ENCODE measurements around the gene GPC2. TPM values are rescaled to one million over a fixed set of nuclear protein-coding genes. Genes with fewer than 3 reads are reported as not detected.
"Not testable (repeated sequence)": the region's sequence is repeated elsewhere in the genome, so short reads cannot be mapped to it uniquely, and the experiment has no call there.

Gene GPC2
- polyA plus RNA-seq, 6 donors from 2014 or later = 0.18 to 0.84 (median 0.28) TPM; not detected in 2

DNA sequence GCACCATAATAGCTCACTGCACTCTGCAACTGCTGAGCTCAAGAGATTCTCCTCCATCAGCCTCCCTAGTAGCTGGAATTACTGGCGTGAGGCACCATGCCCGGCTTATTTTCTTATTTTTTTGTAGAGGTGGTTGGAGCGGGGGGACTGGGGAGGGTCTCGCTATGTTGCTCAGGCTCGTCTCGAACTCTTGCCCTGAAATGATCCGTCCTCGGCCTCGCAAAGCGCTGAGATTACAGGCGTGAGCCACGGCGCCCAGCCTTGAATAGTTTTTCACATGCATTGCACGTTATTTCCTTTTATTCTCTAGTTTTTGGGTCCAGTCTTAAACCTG, 29.0 kb downstream of the GPC2 start:
- Mint-ChIP-seq H3K4me1 (peaks cover 25 to 45% (median 37%) of the 10 kb centered on the region in 3 donors), H3K36me3 (peaks cover 5 to 8% of the 10 kb centered on the region in 2 donors), H3K4me3 (peak overlapping the region; percentile 87 to 100 (median 97)), H3K27me3 (no peaks in the 10 kb centered on the region), H3K9me3 (no peaks in the 10 kb centered on the region), H3K27ac (peak overlapping the region; percentile 94 to 98 (median 96))
- ATAC-seq (ENCODE audit: low read depth in 2 of 2) (peak; percentile 0 to 5), DNase-seq (no peak)

DNA sequence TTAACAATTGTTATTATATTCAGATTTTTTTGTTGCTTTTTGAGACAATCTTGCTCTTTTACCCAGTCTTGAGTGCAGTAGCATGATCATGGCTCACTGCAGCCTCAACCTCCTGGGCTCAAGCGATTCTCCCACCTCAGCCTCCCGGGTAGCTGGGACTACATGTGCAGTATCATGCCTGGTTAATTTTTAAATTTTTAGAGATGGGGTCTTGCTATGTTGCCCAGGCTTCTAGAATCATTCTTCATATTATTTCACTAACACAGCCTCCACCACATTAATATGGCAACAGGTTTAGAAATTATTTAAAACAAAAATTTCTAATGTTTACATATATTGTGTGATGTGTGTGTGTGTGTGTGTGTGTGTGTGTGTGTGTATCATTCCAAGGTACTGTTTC, 29.9 kb downstream of the GPC2 start:
- Mint-ChIP-seq H3K36me3 (peaks cover under 1 to 2% of the 10 kb centered on the region in 2 donors), H3K9me3 (no peaks in the 10 kb centered on the region), H3K27me3 (no peaks in the 10 kb centered on the region), H3K4me1 (peaks cover 20 to 36% (median 28%) of the 10 kb centered on the region in 3 donors), H3K4me3 (peak overlapping the region in 1 of 8 donors; percentile 91), H3K27ac (peak overlapping the region in 2 of 6 donors; percentile 50 to 95)
- DNase-seq (no peak), ATAC-seq (ENCODE audit: low read depth in 2 of 2) (no peak)

DNA sequence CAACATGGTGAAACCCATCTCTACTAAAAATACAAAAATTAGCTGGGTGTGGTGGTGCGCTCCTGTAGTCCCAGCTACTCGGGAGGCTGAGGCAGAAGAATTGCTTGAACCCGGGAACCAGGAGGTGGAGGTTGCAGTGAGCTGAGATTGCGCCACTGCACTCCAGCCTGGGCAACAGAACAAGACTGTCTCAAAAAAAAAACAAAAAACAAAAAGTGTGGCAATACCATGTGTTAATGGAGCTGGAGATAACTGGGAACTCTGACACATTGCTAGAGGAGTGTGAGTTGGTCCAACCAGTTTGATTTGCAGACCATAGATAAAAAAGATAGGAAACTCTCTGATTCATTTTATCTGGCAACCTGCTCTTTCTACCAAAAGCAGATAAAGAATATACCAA, 30.8 kb downstream of the GPC2 start:
- H3K27me3 Mint-ChIP-seq; ATAC-seq (ENCODE audit: low read depth in 2 of 2); DNase-seq; H3K9me3 Mint-ChIP-seq; H3K27ac Mint-ChIP-seq; H3K36me3 Mint-ChIP-seq: not testable (repeated sequence)
- Mint-ChIP-seq H3K4me1 (peaks cover 18 to 33% (median 23%) of the 10 kb centered on the region in 3 donors), H3K4me3 (peak overlapping the region in 1 of 8 donors; percentile 14)

DNA sequence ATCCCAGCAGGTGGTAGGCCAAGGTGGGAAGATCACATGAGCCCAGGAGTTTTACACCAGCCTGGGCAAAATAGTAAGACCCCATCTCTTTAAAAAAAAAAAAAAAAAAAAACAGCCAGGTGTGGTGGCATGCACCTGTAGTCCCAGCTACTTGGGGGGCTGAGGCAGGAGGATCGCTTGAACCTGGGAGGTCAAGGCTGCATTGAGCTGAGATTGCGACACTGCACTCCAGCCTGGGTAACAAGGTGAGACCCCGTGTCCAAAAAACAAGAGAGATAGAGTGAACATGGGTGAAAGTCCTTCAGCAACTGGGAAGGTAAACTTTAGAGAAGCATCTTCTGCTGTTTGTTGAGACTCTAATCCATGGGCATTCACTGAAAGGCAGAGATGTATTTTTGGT, 34.7 kb downstream of the GPC2 start:
- Mint-ChIP-seq H3K36me3 (no peaks in the 10 kb centered on the region), H3K27ac (no peak overlapping the region), H3K4me1 (peaks cover 3 to 27% (median 17%) of the 10 kb centered on the region in 3 donors), H3K9me3 (no peaks in the 10 kb centered on the region), H3K27me3 (no peaks in the 10 kb centered on the region), H3K4me3 (no peak overlapping the region)
- DNase-seq = no peak
- ATAC-seq (ENCODE audit: low read depth in 2 of 2) = no peak

DNA sequence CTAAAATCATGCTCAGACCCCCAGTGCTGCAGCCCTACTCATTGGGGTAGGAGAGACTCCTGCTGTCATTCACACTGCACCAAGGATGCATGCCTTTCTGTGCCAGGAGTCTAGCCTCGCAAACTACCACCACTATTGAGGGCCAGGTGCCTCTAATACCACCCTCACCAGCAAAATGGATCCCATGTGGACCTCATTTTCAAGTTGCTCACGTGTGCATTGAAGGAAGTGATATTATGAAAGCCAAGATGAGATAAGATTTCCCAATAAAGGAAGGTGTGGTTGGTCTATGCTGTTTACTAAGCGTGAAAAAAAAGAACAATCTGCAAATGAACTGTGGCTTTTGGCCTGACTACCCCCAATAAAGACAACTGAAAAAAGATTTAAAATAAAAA, 35.6 kb downstream of the GPC2 start:
- no peak for DNase-seq
- Mint-ChIP-seq H3K9me3 (no peaks in the 10 kb centered on the region), H3K4me3 (no peak overlapping the region), H3K27me3 (no peaks in the 10 kb centered on the region), H3K4me1 (peaks cover 3 to 30% (median 18%) of the 10 kb centered on the region in 3 donors), H3K36me3 (no peaks in the 10 kb centered on the region), H3K27ac (peak overlapping the region in 1 of 6 donors; percentile 58)
- no peak for ATAC-seq (ENCODE audit: low read depth in 2 of 2)

DNA sequence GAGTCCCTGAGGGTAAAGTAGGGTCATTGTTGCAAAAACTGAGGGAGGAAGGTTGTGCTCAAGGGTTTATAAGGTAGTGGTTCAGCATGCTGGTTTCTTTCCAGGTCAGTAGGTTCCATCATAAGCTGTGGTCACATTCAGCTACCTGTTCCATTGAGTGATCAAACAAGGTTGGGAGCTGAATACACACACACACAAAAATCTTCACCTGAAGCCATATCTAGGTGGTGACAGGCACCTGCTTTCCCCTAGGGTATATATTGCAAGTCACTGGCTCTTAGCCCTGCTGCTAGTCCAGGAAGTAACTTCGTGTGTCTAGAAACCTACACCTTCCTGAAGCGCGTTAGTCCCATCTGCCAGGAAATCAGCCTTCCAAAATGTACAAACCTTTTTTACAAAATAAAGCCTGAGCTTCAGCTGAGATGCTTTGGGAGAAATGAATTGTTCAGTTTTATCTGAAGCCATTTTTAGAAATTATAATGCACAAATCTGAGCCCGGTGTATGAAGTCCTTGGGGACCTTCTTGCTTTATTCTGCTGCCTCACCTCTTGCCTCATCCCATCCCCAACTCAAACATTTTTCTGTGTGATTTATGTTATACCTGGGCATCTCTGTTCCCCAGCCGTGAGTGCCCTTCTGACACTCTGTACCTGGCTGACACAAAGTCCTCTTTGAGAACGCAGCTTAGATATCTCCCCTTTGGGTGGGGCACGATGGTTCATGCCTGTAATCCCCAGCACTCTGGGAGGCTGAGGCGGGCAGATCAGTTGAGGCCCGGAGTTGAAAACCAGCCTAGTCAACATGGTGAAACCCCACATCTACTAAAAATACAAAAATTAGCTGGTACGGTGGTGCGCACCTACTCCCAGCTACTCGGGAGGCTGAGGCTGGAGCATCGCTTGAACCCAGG, 39.1 kb downstream of the GPC2 start:
- ATAC-seq (ENCODE audit: low read depth in 2 of 2) = peak; percentile 77 to 81
- no peak for DNase-seq
- Mint-ChIP-seq H3K27ac (peak overlapping the region in 4 of 6 donors; percentile 70 to 96 (median 85)), H3K27me3 (no peaks in the 10 kb centered on the region), H3K36me3 (no peaks in the 10 kb centered on the region), H3K4me1 (peaks cover 3 to 30% (median 18%) of the 10 kb centered on the region in 3 donors), H3K4me3 (peak overlapping the region; percentile 7 to 82 (median 54)), H3K9me3 (no peaks in the 10 kb centered on the region)

DNA sequence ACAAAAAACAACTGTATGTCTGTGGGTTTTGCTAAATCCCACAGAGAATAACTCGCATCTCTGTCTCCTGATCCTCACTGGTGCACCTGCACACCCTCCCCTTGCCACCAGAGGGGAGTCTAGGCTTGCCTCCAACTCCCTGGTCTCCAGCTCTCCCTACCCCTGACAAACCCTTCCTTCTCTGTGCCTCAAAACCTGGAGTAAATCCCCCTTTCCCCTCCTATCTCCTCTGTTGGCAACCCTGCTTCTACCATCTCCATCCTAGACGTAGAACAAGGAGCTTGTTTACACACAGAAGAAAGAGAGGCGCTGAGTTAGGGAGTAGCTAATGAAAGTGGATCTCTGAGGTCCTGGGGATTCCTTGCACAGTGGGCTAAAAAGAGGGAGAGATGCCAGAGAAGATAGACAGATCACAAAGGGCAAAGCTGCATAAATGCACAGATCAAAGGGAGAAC, 44.5 kb downstream of the GPC2 start:
- H3K27ac Mint-ChIP-seq = peak overlapping the region in 4 of 6 donors; percentile 9 to 93 (median 76)
- no peaks in the 10 kb centered on the region for H3K27me3 Mint-ChIP-seq
- peak; percentile 63 for DNase-seq
- peak; percentile 79 to 81 for ATAC-seq (ENCODE audit: low read depth in 2 of 2)
- H3K4me3 Mint-ChIP-seq = peak overlapping the region in 3 of 8 donors; percentile 25 to 51 (median 37)
- no peaks in the 10 kb centered on the region for H3K36me3 Mint-ChIP-seq
- no peaks in the 10 kb centered on the region for H3K9me3 Mint-ChIP-seq
- peaks cover 15 to 30% (median 28%) of the 10 kb centered on the region in 3 donors for H3K4me1 Mint-ChIP-seq

DNA sequence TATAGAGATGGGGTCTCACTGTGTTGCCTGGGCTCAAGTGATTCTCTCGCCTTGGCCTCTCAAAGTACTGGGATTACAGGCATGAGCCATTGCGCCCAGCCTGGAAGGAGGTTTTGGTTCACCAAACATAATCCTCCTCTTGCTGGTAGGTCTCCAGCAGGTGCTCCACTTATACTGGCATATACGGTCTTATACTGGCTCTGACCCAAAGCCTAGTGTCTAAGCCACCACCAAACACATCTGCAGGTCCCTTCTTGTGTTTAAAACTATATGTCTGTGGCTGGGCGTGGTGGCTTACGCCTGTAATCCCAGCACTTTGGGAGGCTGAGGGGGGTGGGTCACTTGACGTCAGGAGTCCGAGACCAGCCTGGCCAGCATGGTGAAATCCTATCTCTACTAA, 45.1 kb downstream of the GPC2 start:
- Mint-ChIP-seq H3K27ac (peak overlapping the region in 3 of 6 donors; percentile 67 to 84 (median 81)), H3K27me3 (no peaks in the 10 kb centered on the region), H3K4me1 (peaks cover 15 to 25% (median 25%) of the 10 kb centered on the region in 3 donors), H3K36me3 (no peaks in the 10 kb centered on the region), H3K4me3 (peak overlapping the region in 1 of 8 donors; percentile 51), H3K9me3 (no peaks in the 10 kb centered on the region)
- DNase-seq = no peak
- ATAC-seq (ENCODE audit: low read depth in 2 of 2) = no peak

DNA sequence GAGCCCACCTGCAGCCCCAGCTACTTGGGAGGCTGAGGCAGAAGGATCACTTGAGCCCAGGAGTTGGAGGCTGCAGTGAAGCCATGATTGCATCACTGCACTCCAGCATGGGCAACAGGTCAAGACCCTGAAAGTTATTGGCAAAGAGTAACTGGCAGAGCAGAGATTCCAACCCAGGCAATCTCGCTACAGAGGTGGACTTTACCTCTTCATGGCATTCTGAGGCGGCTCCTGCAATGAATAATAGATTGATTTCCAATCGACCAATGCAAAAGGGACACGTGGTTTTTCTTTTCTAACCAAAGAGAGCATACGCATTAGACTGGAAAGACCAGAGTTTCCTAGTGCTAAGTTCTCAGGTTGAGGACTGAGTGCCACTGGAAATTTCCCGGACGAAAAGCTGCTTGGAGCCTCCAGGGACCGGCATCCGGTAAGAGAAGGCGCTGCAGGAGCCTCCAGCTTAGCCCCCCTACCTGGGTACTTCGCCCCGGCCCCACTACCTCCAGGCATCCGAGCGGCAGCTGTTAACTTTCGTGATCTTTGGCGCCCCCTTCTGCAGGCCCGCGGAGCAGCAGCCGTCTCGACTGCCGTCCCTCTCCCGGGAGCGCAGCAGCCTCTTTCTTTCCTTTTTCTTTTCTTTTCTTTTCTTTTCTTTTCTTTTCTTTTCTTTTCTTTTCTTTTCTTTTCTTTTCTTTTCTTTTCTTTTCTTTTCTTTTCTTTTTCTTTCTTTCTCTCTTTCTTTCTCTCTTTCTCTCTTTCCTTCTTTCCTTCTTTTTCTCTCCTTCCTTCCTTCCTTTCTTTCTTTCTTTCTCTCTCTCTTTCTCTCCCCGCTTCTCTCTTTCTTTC, 46.4 kb downstream of the GPC2 start:
- H3K9me3 Mint-ChIP-seq = no peaks in the 10 kb centered on the region
- peak overlapping the region in 2 of 8 donors; percentile 48 to 73 for H3K4me3 Mint-ChIP-seq
- no peaks in the 10 kb centered on the region for H3K27me3 Mint-ChIP-seq
- DNase-seq = peak; percentile 77
- peak overlapping the region in 1 of 6 donors; percentile 84 for H3K27ac Mint-ChIP-seq
- ATAC-seq (ENCODE audit: low read depth in 2 of 2) = no peak
- H3K36me3 Mint-ChIP-seq = no peaks in the 10 kb centered on the region
- peaks cover 15 to 38% (median 38%) of the 10 kb centered on the region in 3 donors for H3K4me1 Mint-ChIP-seq

DNA sequence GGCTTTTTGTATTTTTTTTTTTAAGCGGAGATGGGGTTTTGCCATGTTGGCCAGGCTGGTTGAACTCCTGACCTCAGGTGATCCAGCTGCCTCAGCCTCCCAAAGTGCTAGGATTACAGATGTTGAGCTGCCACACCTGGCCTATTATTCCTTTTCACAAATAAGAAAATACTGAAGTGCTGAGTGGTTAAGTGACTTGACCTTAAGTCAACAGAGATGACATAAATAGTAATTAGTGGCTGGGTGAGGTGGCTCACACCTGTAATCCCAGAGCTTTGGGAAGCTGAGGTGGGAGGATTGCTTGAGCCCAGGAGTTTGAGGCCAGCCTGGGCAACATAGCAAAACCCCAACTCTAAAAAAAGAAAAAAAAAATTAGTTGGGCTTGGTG, 47.0 kb downstream of the GPC2 start:
- not testable (repeated sequence) for H3K9me3 Mint-ChIP-seq; H3K36me3 Mint-ChIP-seq; DNase-seq; ATAC-seq (ENCODE audit: low read depth in 2 of 2); H3K27ac Mint-ChIP-seq; H3K27me3 Mint-ChIP-seq
- H3K4me1 Mint-ChIP-seq = peaks cover 15 to 44% (median 44%) of the 10 kb centered on the region in 3 donors
- peak overlapping the region in 1 of 8 donors; percentile 100 for H3K4me3 Mint-ChIP-seq

DNA sequence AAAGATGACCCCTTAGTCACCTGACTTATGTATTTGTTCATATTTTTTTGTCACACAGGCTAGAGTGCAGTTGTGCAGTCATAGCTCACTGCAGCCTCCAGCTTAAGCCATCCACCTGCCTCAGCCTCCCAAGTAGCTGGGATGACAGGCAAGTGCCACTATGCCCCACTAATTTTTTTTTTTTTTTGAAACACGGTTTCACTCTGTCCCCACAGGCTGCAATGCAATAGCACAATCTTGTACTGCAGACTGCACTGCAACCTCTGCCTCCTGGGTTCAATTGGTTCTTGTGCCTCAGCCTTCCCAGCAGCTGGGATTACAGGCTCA, 48.6 kb downstream of the GPC2 start:
- Mint-ChIP-seq H3K4me3 (peak overlapping the region; percentile 63 to 100 (median 88)), H3K9me3 (no peaks in the 10 kb centered on the region), H3K27ac (peak overlapping the region in 2 of 6 donors; percentile 36 to 74), H3K4me1 (peaks cover 20 to 59% (median 55%) of the 10 kb centered on the region in 3 donors), H3K36me3 (no peaks in the 10 kb centered on the region), H3K27me3 (no peaks in the 10 kb centered on the region)
- no peak for DNase-seq
- ATAC-seq (ENCODE audit: low read depth in 2 of 2) = no peak

DNA sequence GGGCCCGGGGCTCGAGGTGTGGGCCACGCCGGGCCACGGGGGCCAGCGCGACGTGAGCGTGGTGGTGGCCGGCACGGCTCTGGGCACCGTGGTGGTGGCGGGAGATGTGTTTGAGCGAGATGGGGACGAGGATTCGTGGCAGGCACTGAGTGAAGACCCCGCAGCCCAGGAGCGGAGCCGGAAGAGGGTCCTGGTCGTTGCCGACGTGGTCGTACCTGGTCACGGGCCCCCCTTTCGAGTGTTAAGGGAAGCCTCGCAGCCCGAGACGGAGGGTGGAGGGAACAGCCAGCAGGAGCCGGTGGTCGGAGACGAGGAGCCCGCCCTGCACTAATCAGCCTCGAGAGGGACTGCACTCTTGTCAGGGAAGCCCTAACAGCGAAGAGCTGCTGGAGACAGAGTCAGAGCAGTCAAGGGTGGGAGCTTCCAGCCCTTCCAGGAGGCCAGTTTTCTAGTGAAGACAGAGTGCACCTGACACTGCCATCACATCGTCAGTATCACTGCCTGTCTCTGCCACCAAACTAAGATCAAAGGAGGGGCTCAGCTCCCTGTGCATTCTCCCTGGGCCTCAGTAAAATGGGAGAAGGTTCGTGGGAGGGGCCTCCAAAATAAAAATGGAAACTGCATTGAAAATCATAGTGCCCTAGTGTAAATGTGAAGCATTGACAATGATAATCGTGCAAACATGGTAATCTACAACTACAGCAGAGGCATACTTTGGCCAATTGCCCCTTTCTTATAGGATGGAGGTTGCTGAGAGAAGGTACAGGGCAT, 49.1 kb downstream of the GPC2 start:
- Mint-ChIP-seq H3K36me3 (no peaks in the 10 kb centered on the region), H3K27me3 (no peaks in the 10 kb centered on the region), H3K27ac (peak overlapping the region in 4 of 6 donors; percentile 36 to 83 (median 78)), H3K4me1 (peaks cover 20 to 60% (median 55%) of the 10 kb centered on the region in 3 donors), H3K9me3 (no peaks in the 10 kb centered on the region), H3K4me3 (peak overlapping the region; percentile 80 to 100 (median 92))
- no peak for ATAC-seq (ENCODE audit: low read depth in 2 of 2)
- DNase-seq = no peak

Data from naive B cell (primary cell).